Gastrocnemius medialis (tissue), 4 donors: ENCODE measurements around the gene GPRASP3.

Experiments
- CTCF ChIP-seq, 5 experiments: fragments of 450-650 bp in 3 of 5; fragments of 200-600 bp in 2 of 5; sonication (generic) in 2 of 5; IDR thresholded peaks in 4 of 5; conservative IDR thresholded peaks in 1 of 5; 1 replicate in 4 of 5; 2 replicates in 1 of 5; pipeline ENCODE4 v1.5.1; 2016 to 2019; ENCODE audit warnings: antibody characterized with exemption in 5 of 5, mild to moderate bottlenecking in 3 of 5, moderate library complexity in 3 of 5
- POLR2A ChIP-seq, 2 donors: fragments of 450-650 bp; IDR thresholded peaks; one replicate each; pipeline ENCODE4 v1.6.1; 2017; ENCODE audit warnings: antibody characterized with exemption in 2 of 2, mild to moderate bottlenecking in 2 of 2, moderate library complexity in 2 of 2

- TF ChIP-seq POLR2A (IDR thresholded peaks at IDR 0.05) (no peak), CTCF (IDR thresholded peaks at IDR 0.05 in 4 of 5, conservative IDR thresholded peaks at IDR 0.05 in 1 of 5) (no peak)
Measured at GRCh38 chrX:102727761-102728160, 7.2 kb downstream of the GPRASP3 start.
